HT1080 (cell line): ENCODE results near the gene PITPNB. TPM values are rescaled to one million over a fixed set of nuclear protein-coding genes. Genes with fewer than 3 reads are reported as not detected.

Experiments used
- DNase-seq: peaks from one replicate; pipeline ENCODE4 v3.0.0-alpha.2; 2015; ENCODE audit warnings: low read depth
- polyA plus RNA-seq, 2 experiments: library from polyadenylated mRNA; depleted of rRNA; stranded (reverse); fragments of >200 nt; gene quantifications; 2 replicates each; pipeline ENCODE4 v1.2.3, GENCODE V29; 2015
- total RNA-seq: library from RNA; depleted of rRNA; stranded (reverse); fragments of >200 nt; shearing (Covaris generic); gene quantifications from 2 replicates; pipeline ENCODE4 v1.2.3, GENCODE V29; 2014; rRNA removed

PITPNB gene
- total RNA-seq: 12.7 and 19.2 TPM in 2 replicates
- polyA plus RNA-seq (2015; cell fraction: cytosol; rRNA removed): 73.6 and 79.6 TPM in 2 replicates
- 67.9 and 75.4 TPM in 2 replicates for polyA plus RNA-seq (2015; cell fraction: nucleus; rRNA removed)

GRCh38 chr22:27919222-27919941 is at the start of gene PITPNB:
Gene PITPNB, minus strand, starts transcription at chr22:27919256. Its CDS starts 65 bp downstream, at chr22:27919191.
- peak; percentile 96 for DNase-seq

GRCh38 chr22:27966168-27967064 is 47.4 kb upstream of the PITPNB start:
- DNase-seq: no peak

GRCh38 chr22:27962268-27963044 is 43.4 kb upstream of the PITPNB start:
- DNase-seq: no peak

- no peak for DNase-seq
Measured at GRCh38 chr22:27961680-27962079, 42.6 kb upstream of the PITPNB start.

GRCh38 chr22:27961182-27961581 is 42.1 kb upstream of the PITPNB start:
- no peak for DNase-seq

GRCh38 chr22:27959335-27960090 is 40.5 kb upstream of the PITPNB start:
- DNase-seq: no peak

- no peak for DNase-seq
Measured at GRCh38 chr22:27952779-27953178, 33.7 kb upstream of the PITPNB start.

GRCh38 chr22:27952091-27952490 is 33.0 kb upstream of the PITPNB start:
- peak; percentile 56 for DNase-seq

GRCh38 chr22:27949421-27949820 is 30.4 kb upstream of the PITPNB start:
- DNase-seq: no peak

- DNase-seq: no peak
Measured at GRCh38 chr22:27948569-27948968, 29.5 kb upstream of the PITPNB start.

GRCh38 chr22:27947448-27947847 is 28.4 kb upstream of the PITPNB start:
- no peak for DNase-seq

- DNase-seq: no peak
Measured at GRCh38 chr22:27941143-27941542, 22.1 kb upstream of the PITPNB start.

GRCh38 chr22:27937453-27937852 is 18.4 kb upstream of the PITPNB start:
- no peak for DNase-seq

- DNase-seq: no peak
Measured at GRCh38 chr22:27935897-27936296, 16.8 kb upstream of the PITPNB start.

GRCh38 chr22:27934069-27934468 is 15.0 kb upstream of the PITPNB start:
- no peak for DNase-seq

- no peak for DNase-seq
Measured at GRCh38 chr22:27933186-27933983, 14.3 kb upstream of the PITPNB start.

GRCh38 chr22:27930331-27931060 is 11.4 kb upstream of the PITPNB start:
- no peak for DNase-seq

GRCh38 chr22:27927608-27928007 is 8.6 kb upstream of the PITPNB start:
- DNase-seq: no peak

- DNase-seq: no peak
Measured at GRCh38 chr22:27925331-27925730, 6.3 kb upstream of the PITPNB start.
